Uterus (tissue), 4 donors: ENCODE measurements around the gene PTPRQ. TPM values are rescaled to one million over a fixed set of nuclear protein-coding genes. Genes with fewer than 3 reads are reported as not detected.
A peak's percentile ranks its signal among the peaks of the same experiment; 100 is the strongest.

Experiments used
- DNase-seq, 2 donors: peaks; one replicate each; pipeline ENCODE4 v3.0.0-alpha.2; 2019 to 2020
- H3K27ac ChIP-seq, 2 donors: fragments of 200-600 bp; sonication (generic); 1 replicate in 1 of 2; 2 replicates in 1 of 2; pipeline ENCODE4 v1.5.1; 2016 to 2018
- H3K27me3 ChIP-seq, 2 donors: fragments of 200-600 bp; sonication (generic); one replicate each; pipeline ENCODE4 v1.5.1; 2018 to 2019; ENCODE audit warnings: control low read depth in 1 of 2
- H3K36me3 ChIP-seq, 2 donors: fragments of 200-600 bp; sonication (generic); one replicate each; pipeline ENCODE4 v1.5.1; 2019; ENCODE audit warnings: control low read depth in 1 of 2
- H3K4me1 ChIP-seq, 2 donors: fragments of 200-600 bp; sonication (generic); one replicate each; pipeline ENCODE4 v1.5.1; 2018 to 2019; ENCODE audit warnings: control low read depth in 1 of 2
- H3K4me3 ChIP-seq, 2 donors: fragments of 200-600 bp; sonication (generic); 1 replicate in 1 of 2; 2 replicates in 1 of 2; pipeline ENCODE4 v1.5.1; 2018 to 2019; ENCODE audit warnings: mild to moderate bottlenecking in 1 of 2
- H3K9me3 ChIP-seq, 2 donors: fragments of 200-600 bp; sonication (generic); one replicate each; pipeline ENCODE4 v1.5.1; 2019; ENCODE audit warnings: control low read depth in 1 of 2
- POLR2A ChIP-seq, 2 donors: fragments of 450-650 bp; IDR thresholded peaks; one replicate each; pipeline ENCODE4 v1.6.1; 2016; ENCODE audit warnings: antibody characterized with exemption in 2 of 2, mild to moderate bottlenecking in 1 of 2, moderate library complexity in 1 of 2
- intact Hi-C: fragments of 100-400 bp; cut with DNase I; formaldehyde crosslinking; loops from one replicate; pipeline ENCODE4 v1.15.1; 2023; ENCODE audit warnings: low total_unique reads
- total RNA-seq, 4 donors: library from RNA; depleted of rRNA in 3 of 4; stranded (reverse); fragments of >200 nt in 3 of 4; gene quantifications; one replicate each; pipeline versions ENCODE4 v1.1.0 to v1.2.4, GENCODE V29; 2014 to 2023
- TF ChIP-seq, protein P1 (sequence below), 4 experiments: fragments of 200-600 bp in 2 of 4; fragments of 450-650 bp in 2 of 4; sonication (generic) in 2 of 4; IDR thresholded peaks; one replicate each; pipeline ENCODE4 v1.5.1; 2016 to 2019; ENCODE audit warnings: antibody characterized with exemption in 4 of 4, mild to moderate bottlenecking in 2 of 4, moderate library complexity in 1 of 4
- donor health status: DM: yes; HTN: yes; CAD: no.

PTPRQ gene, protein sequence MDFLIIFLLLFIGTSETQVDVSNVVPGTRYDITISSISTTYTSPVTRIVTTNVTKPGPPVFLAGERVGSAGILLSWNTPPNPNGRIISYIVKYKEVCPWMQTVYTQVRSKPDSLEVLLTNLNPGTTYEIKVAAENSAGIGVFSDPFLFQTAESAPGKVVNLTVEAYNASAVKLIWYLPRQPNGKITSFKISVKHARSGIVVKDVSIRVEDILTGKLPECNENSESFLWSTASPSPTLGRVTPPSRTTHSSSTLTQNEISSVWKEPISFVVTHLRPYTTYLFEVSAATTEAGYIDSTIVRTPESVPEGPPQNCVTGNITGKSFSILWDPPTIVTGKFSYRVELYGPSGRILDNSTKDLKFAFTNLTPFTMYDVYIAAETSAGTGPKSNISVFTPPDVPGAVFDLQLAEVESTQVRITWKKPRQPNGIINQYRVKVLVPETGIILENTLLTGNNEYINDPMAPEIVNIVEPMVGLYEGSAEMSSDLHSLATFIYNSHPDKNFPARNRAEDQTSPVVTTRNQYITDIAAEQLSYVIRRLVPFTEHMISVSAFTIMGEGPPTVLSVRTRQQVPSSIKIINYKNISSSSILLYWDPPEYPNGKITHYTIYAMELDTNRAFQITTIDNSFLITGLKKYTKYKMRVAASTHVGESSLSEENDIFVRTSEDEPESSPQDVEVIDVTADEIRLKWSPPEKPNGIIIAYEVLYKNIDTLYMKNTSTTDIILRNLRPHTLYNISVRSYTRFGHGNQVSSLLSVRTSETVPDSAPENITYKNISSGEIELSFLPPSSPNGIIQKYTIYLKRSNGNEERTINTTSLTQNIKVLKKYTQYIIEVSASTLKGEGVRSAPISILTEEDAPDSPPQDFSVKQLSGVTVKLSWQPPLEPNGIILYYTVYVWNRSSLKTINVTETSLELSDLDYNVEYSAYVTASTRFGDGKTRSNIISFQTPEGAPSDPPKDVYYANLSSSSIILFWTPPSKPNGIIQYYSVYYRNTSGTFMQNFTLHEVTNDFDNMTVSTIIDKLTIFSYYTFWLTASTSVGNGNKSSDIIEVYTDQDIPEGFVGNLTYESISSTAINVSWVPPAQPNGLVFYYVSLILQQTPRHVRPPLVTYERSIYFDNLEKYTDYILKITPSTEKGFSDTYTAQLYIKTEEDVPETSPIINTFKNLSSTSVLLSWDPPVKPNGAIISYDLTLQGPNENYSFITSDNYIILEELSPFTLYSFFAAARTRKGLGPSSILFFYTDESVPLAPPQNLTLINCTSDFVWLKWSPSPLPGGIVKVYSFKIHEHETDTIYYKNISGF (N-terminal part only)
- total RNA-seq, result 1 to 10 TPM in 2 of 4 donors, under 1 TPM in 1, not detected in 1; 0.29 to 1.3 (median 1.0) TPM

DNA sequence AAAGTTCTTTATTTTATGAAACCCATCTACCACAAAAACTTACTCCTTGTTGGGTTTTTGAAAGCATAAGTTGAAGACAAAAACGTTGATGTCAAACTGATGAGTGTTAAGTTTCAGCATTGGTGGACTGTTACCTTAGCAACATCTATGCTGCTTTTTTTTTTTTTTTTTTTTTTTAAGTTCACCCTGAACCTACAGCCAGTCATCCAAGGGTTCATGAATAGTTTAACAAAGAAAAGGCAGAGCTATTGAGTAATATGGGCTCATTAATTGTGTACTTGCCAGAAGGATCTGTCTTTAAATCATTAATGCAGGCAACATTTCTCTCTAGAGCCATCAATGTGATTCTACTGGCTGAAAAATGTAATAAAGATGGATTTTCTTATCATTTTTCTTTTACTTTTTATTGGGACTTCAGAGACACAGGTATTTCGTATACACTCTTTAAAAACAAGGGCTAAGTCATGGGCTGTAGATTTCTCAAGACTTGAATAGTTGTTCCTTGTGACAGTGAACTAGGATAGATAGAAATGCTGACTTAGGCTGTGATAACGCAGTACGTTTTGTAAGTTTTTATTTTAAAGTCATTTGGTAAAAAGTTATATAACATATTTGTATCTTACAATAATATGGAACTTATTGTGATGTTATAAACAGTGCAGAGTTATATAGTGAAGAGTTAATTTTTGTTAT, at the start of gene PTPRQ:
PTPRQ (plus strand) TSS at position 262 of the 693 bp plus-strand sequence; CDS start at position 373, 111 bp downstream.
- Histone ChIP-seq H3K4me3 (no peak within 1 kb of the TSS), H3K36me3 (no peaks in the 10 kb centered on the region), H3K9me3 (no peaks in the 10 kb centered on the region), H3K27me3 (no peaks in the 10 kb centered on the region), H3K4me1 (no peaks in the 10 kb centered on the region), H3K27ac (no peak within 1 kb of the TSS)
- TF ChIP-seq, protein P1, sequence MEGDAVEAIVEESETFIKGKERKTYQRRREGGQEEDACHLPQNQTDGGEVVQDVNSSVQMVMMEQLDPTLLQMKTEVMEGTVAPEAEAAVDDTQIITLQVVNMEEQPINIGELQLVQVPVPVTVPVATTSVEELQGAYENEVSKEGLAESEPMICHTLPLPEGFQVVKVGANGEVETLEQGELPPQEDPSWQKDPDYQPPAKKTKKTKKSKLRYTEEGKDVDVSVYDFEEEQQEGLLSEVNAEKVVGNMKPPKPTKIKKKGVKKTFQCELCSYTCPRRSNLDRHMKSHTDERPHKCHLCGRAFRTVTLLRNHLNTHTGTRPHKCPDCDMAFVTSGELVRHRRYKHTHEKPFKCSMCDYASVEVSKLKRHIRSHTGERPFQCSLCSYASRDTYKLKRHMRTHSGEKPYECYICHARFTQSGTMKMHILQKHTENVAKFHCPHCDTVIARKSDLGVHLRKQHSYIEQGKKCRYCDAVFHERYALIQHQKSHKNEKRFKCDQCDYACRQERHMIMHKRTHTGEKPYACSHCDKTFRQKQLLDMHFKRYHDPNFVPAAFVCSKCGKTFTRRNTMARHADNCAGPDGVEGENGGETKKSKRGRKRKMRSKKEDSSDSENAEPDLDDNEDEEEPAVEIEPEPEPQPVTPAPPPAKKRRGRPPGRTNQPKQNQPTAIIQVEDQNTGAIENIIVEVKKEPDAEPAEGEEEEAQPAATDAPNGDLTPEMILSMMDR (IDR thresholded peaks at IDR 0.05), result no peak
- TF ChIP-seq POLR2A (IDR thresholded peaks at IDR 0.05), result no peak
- intact Hi-C loops, result no loop called here
- no peak for DNase-seq

DNA sequence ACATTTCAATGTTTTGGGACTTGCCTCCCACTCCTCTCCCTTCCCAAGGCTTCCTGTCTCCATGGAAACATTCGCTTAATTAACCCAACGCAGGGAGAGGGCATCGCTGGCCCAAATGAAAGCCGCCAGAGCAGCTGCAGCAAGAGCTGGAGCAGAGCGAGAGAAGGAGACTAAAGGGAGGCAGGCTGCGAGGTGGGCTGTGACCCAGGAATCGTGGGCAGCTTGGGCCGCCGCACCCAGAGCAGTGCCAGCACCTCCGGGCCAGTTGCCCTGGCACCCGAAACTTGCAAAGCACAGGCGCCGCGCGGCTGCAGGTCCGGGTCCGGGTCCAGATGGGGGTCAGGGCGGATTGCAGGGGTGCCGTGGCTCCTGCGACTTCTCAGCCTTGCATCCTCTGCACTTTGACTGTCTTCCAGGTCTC, 43.5 kb upstream of the PTPRQ start:
- no peak for DNase-seq
- TF ChIP-seq POLR2A (IDR thresholded peaks at IDR 0.05), result no peak
- TF ChIP-seq, protein P1 (IDR thresholded peaks at IDR 0.05), result no peak
- intact Hi-C loops, result no loop called here
- no peaks in the 10 kb centered on the region for H3K27me3 ChIP-seq
- H3K4me1 ChIP-seq, result no peaks in the 10 kb centered on the region
- H3K36me3 ChIP-seq, result no peaks in the 10 kb centered on the region
- peak overlapping the region in 1 of 2 donors; percentile 12 for H3K4me3 ChIP-seq
- no peak overlapping the region for H3K27ac ChIP-seq
- H3K9me3 ChIP-seq, result no peaks in the 10 kb centered on the region

DNA sequence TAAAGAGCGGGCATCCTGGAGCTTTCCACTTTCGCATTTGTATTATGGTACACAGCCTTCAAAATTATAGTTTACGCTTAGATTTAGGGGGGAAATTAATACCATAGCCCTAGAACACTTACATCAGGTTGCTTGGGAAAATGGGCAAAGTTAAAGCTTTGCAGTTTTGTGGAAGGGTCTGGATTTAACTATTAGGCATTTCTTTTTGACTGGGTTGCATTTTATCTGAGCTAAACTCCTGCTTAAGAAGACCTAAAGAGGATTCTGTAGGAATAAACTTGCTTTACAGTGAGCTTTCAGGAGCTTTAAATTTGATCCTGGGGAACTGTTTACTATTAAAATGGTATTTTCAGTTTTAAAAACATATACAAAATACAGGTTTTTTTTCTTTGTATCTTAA, 42.8 kb upstream of the PTPRQ start:
- H3K27ac ChIP-seq, result no peak overlapping the region
- TF ChIP-seq, protein P1 (IDR thresholded peaks at IDR 0.05), result no peak
- no peaks in the 10 kb centered on the region for H3K4me1 ChIP-seq
- no peak for DNase-seq
- H3K9me3 ChIP-seq, result no peaks in the 10 kb centered on the region
- intact Hi-C loops, result no loop called here
- H3K4me3 ChIP-seq, result no peak overlapping the region
- no peaks in the 10 kb centered on the region for H3K36me3 ChIP-seq
- no peaks in the 10 kb centered on the region for H3K27me3 ChIP-seq

DNA sequence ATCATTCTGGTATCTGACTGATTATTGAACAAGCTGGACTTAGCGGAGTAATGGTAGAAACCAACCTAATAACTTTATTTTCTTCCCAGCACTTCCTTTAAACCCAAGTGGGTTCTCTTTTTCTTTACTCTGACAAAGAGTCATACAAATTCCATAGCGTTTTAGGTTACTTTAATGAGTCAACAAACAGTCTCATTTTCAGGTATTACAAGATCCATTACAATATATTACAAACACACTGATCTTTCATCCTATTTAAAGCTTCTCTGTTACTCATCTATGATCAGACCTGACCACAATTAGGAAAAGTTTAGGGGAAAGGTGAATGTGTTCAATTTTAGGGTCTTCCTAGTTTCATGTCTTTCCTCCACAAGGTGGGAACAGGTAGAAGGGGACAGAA, 39.4 kb upstream of the PTPRQ start:
- no peaks in the 10 kb centered on the region for H3K27me3 ChIP-seq
- H3K9me3 ChIP-seq, result no peaks in the 10 kb centered on the region
- no peak for DNase-seq
- no peaks in the 10 kb centered on the region for H3K36me3 ChIP-seq
- no peaks in the 10 kb centered on the region for H3K4me1 ChIP-seq
- no peak for TF ChIP-seq POLR2A (IDR thresholded peaks at IDR 0.05)
- TF ChIP-seq, protein P1 (IDR thresholded peaks at IDR 0.05), result no peak
- intact Hi-C loops, result no loop called here
- H3K4me3 ChIP-seq, result no peak overlapping the region
- H3K27ac ChIP-seq, result no peak overlapping the region
